K562 (cell line): ENCODE data around the gene OOSP2. TPM values are rescaled to one million over a fixed set of nuclear protein-coding genes. Genes with fewer than 3 reads are reported as not detected.

Source experiments
- ATAC-seq: fragments of 200-7000 bp; cut with Tn5 transposase; 3 replicates; pipeline ENCODE4 v1.9.1; 2020; ENCODE audit warnings: moderate library complexity
- BruUV-seq: library from RNA; stranded (reverse); fragments of 400-500 nt; replicated peaks from 2 replicates; lab custom pipeline; 2021; lab: Mats Ljungman, UMichigan
- CTCF ChIA-PET: fragments of 300-600 bp; formaldehyde crosslinking; extraction: SDS; loops from one replicate; lab custom pipeline; 2021; ENCODE audit warnings: low intra/inter-chr PET ratio; lab: Yijun Ruan, JAX
- POLR2A ChIA-PET: fragments of 300-600, 350-650 bp; sonication (Branson Sonifier 250); formaldehyde crosslinking; extraction: SDS; loops from one replicate; lab custom pipeline; 2021; ENCODE audit warnings: antibody characterized with exemption, inconsistent platforms; lab: Yijun Ruan, JAX
- DNase-seq, 4 experiments: peaks; one replicate each; pipeline versions ENCODE4 v3.0.0 to v3.0.0-alpha.2; 2011 to 2018; ENCODE audit warnings: low spot score in 3 of 4, mixed read lengths in 3 of 4; ENCODE audit errors: extremely low read depth in 1 of 4
- FAIRE-seq: peaks from 2 replicates; lab custom pipeline; 2011; peaks lifted over from hg19 to GRCh38; lab: Jason Lieb, UNC
- H2AFZ ChIP-seq: 2 replicates; pipeline ENCODE4 v1.6.0; 2011; ENCODE audit warnings: low read depth, low read length, control low read depth, inconsistent platforms
- H3K27ac ChIP-seq: fragments of 200-600 bp; 3 replicates; pipeline ENCODE4 v1.8.0; 2011; ENCODE audit warnings: low read depth, mild to moderate bottlenecking, control low read depth, inconsistent platforms, low read length, moderate library complexity, mixed read lengths; ENCODE audit errors: extremely low read depth
- H3K27me3 ChIP-seq, 2 experiments: fragments of 300-600 bp in 1 of 2; 2 replicates in 1 of 2; 3 replicates in 1 of 2; pipeline versions ENCODE4 v1.6.0 to v1.8.0; 2011; ENCODE audit warnings: inconsistent platforms in 2 of 2, low read length in 2 of 2, mild to moderate bottlenecking in 1 of 2, mixed read lengths in 1 of 2, moderate library complexity in 1 of 2; ENCODE audit not compliant: control insufficient read depth in 2 of 2, insufficient read depth in 2 of 2
- H3K36me3 ChIP-seq: fragments of 300-600 bp; 3 replicates; pipeline ENCODE4 v1.8.0; 2011; ENCODE audit warnings: mild to moderate bottlenecking, low read length, inconsistent platforms; ENCODE audit not compliant: control insufficient read depth, insufficient read depth
- H3K4me1 ChIP-seq, 2 experiments: fragments of 200-600 bp in 1 of 2; replicated peaks in 1 of 2; 2 replicates in 1 of 2; 3 replicates in 1 of 2; pipeline versions ENCODE4 v1.5.1 to v1.8.0; 2011; ENCODE audit warnings: inconsistent platforms in 2 of 2, low read length in 2 of 2, mild to moderate bottlenecking in 1 of 2, mixed read lengths in 1 of 2, moderate library complexity in 1 of 2; ENCODE audit not compliant: control insufficient read depth in 2 of 2, insufficient read depth in 2 of 2
- H3K4me2 ChIP-seq: 2 replicates; pipeline ENCODE4 v1.6.1; 2011; ENCODE audit warnings: low read length, control low read depth, inconsistent platforms, mixed read lengths; ENCODE audit not compliant: insufficient read depth
- H3K4me3 ChIP-seq: fragments of 200-600 bp; sonication (generic), shearing (Covaris generic); 2 replicates; pipeline ENCODE4 v1.5.1; 2016; ENCODE audit warnings: control low read depth, inconsistent platforms
- H3K79me2 ChIP-seq: fragments of 200-600 bp; 3 replicates; pipeline ENCODE4 v1.8.0; 2011; ENCODE audit warnings: low read length, inconsistent platforms; ENCODE audit not compliant: control insufficient read depth, insufficient read depth
- H3K9ac ChIP-seq, 2 experiments: 2 replicates each; pipeline versions ENCODE4 v1.6.0 to v1.6.1; 2011; ENCODE audit warnings: low read depth in 2 of 2, low read length in 2 of 2, control low read depth in 1 of 2, inconsistent platforms in 1 of 2, mild to moderate bottlenecking in 1 of 2, mixed read lengths in 1 of 2; ENCODE audit not compliant: insufficient read depth in 1 of 2
- H3K9me1 ChIP-seq: one replicate; pipeline ENCODE4 v1.6.0; 2011; ENCODE audit warnings: inconsistent platforms, mild to moderate bottlenecking, low read length, moderate library complexity; ENCODE audit not compliant: control insufficient read depth, insufficient read depth
- H3K9me3 ChIP-seq: replicated peaks from 2 replicates; pipeline ENCODE4 v1.5.1; 2011; ENCODE audit warnings: low read depth, low read length, inconsistent platforms; ENCODE audit not compliant: control insufficient read depth, insufficient read depth
- H4K20me1 ChIP-seq: replicated peaks from 2 replicates; pipeline ENCODE4 v1.6.1; 2011; ENCODE audit warnings: low read length, inconsistent platforms, mixed read lengths; ENCODE audit not compliant: control insufficient read depth, insufficient read depth
- ATF3 ChIP-seq, 2 experiments: fragments of 450-650 bp in 1 of 2; sonication (generic) in 1 of 2; formaldehyde crosslinking in 1 of 2; IDR thresholded peaks in 1 of 2; conservative IDR thresholded peaks in 1 of 2; 2 replicates each; pipeline versions ENCODE4 v1.6.1 to v1.8.1; 2016 to 2023; ENCODE audit warnings: mild to moderate bottlenecking in 2 of 2, moderate library complexity in 2 of 2, inconsistent platforms in 1 of 2, missing genetic modification reagents in 1 of 2
- C11orf30 ChIP-seq: fragments of 450-650 bp; IDR thresholded peaks from 2 replicates; pipeline ENCODE4 v1.6.1; 2016; ENCODE audit warnings: low read depth, mild to moderate bottlenecking
- CCNT2 ChIP-seq: IDR thresholded peaks from 2 replicates; pipeline ENCODE4 v1.6.1; 2011; ENCODE audit warnings: borderline replicate concordance, low read depth, mild to moderate bottlenecking, moderate library complexity, mixed read lengths, low read length; ENCODE audit not compliant: insufficient read length; ENCODE audit errors: extremely low read depth
- FOXA1 ChIP-seq: fragments of 450-650 bp; IDR thresholded peaks from 2 replicates; pipeline ENCODE4 v1.6.1; 2016; ENCODE audit warnings: mild to moderate bottlenecking, borderline replicate concordance
- GABPA ChIP-seq: fragments of 200-800 bp; sonication (Bioruptor generic); conservative IDR thresholded peaks from 2 replicates; pipeline ENCODE4 v1.6.1; 2016; ENCODE audit warnings: low read depth, missing genetic modification characterization, missing compliant biosample characterization
- GABPB1 ChIP-seq: sonication (generic); formaldehyde crosslinking; IDR thresholded peaks from 2 replicates; pipeline ENCODE4 v1.8.0; 2022; ENCODE audit warnings: mild to moderate bottlenecking, missing genetic modification reagents
- MEIS2 ChIP-seq: fragments of 450-650 bp; IDR thresholded peaks from 2 replicates; pipeline ENCODE4 v1.6.1; 2014; ENCODE audit warnings: mild to moderate bottlenecking; ENCODE audit not compliant: partially characterized antibody
- NR2C1 ChIP-seq, 2 experiments: fragments of 450-650 bp; IDR thresholded peaks; 2 replicates each; pipeline ENCODE4 v1.6.1; 2017; ENCODE audit warnings: mild to moderate bottlenecking in 2 of 2, antibody characterized with exemption in 1 of 2, inconsistent platforms in 1 of 2, missing compliant biosample characterization in 1 of 2, missing genetic modification characterization in 1 of 2
- PURB ChIP-seq: sonication (generic); formaldehyde crosslinking; IDR thresholded peaks from 2 replicates; pipeline ENCODE4 v1.9.0; 2021; ENCODE audit warnings: low read depth, mild to moderate bottlenecking, missing genetic modification reagents
- RBM22 ChIP-seq: fragments of 200-400 bp; formaldehyde crosslinking; IDR thresholded peaks from 2 replicates; pipeline ENCODE4 v1.6.1; 2018; ENCODE audit warnings: low read length, low read depth; ENCODE audit not compliant: poor library complexity, severe bottlenecking
- SOX6 ChIP-seq: fragments of 450-650 bp; IDR thresholded peaks from 2 replicates; pipeline ENCODE4 v1.6.1; 2014; ENCODE audit warnings: mild to moderate bottlenecking
- THRA ChIP-seq: fragments of 450-650 bp; IDR thresholded peaks from 2 replicates; pipeline ENCODE4 v1.6.1; 2017; ENCODE audit warnings: mild to moderate bottlenecking, moderate library complexity
- ZNF766 ChIP-seq: fragments of 200-800 bp; sonication (Bioruptor generic); conservative IDR thresholded peaks from 2 replicates; pipeline ENCODE4 v1.6.1; 2016; ENCODE audit warnings: missing genetic modification characterization, missing compliant biosample characterization
- ZNF79 ChIP-seq: fragments of 250-450 bp; sonication (Bioruptor Pico); IDR thresholded peaks from 2 replicates; pipeline ENCODE4 v1.4.0; 2020; ENCODE audit warnings: low read depth, mild to moderate bottlenecking, moderate library complexity
- WGBS: fragments of 100-300 bp; shearing (Covaris generic); methylation state at CpG from one replicate; pipeline ENCODE4 v1.1.6; 2016; ENCODE audit warnings: low coverage, mixed read lengths; ENCODE audit not compliant: insufficient coverage; ENCODE audit errors: missing lambda C conversion rate; 5-methylcytosine and 5-hydroxymethylcytosine counted together
- in situ Hi-C: fragments of 300-500 bp; cut with MboI; formaldehyde crosslinking; loops from 4 replicates; pipeline ENCODE4 v1.15.0; 2018; ENCODE audit warnings: inconsistent platforms, mixed read lengths
- intact Hi-C: fragments of 100-400 bp; cut with micrococcal nuclease; formaldehyde crosslinking; loops from 2 replicates; pipeline ENCODE4 v1.14.2; 2022
- polyA plus RNA-seq, 8 experiments: library from polyadenylated mRNA; depleted of rRNA in 4 of 8; stranded (reverse) in 5 of 8; unstranded in 3 of 8; fragments of >200 nt; fragmentation: Nextera tagmentation in 2 of 8; fragmentation: Illumina TruSeq in 1 of 8; extraction: Ambion mirVana in 2 of 8; extraction: Trizol in 1 of 8; gene quantifications; 2 replicates each; pipeline versions ENCODE4 v1.2.1 to v1.2.3, GENCODE V29; 2011 to 2014; ENCODE audit warnings: inconsistent platforms in 1 of 8, missing spikeins in 1 of 8
- total RNA-seq, 7 experiments: library from RNA; depleted of rRNA in 6 of 7; stranded (reverse); fragments of >200 nt in 6 of 7; fragmentation: Illumina TruSeq in 2 of 7; extraction: Trizol in 2 of 7; gene quantifications; 2 replicates each; pipeline versions ENCODE4 v1.2.1 to v1.2.3, GENCODE V29; 2011 to 2021; ENCODE audit warnings: low replicate concordance in 1 of 7
- TF ChIP-seq, protein P1 (sequence below): fragments of 250-450 bp; sonication (Bioruptor Pico); IDR thresholded peaks from 2 replicates; pipeline ENCODE4 v1.6.1; 2021; ENCODE audit warnings: mild to moderate bottlenecking

The OOSP2 gene
- total and polyA plus RNA-seq, 9 of the 15 experiments (the other 6 are each of a cell fraction or from before 2014, with no cell fraction given): 0.14 to 1.5 (median 0.32) TPM; not detected in 4

- TF ChIP-seq THRA (no peak), GABPB1 (no peak)
These were observed 55.4 kb downstream of the OOSP2 start (continued) for GRCh38 chr11:60095477-60096120.

DNA sequence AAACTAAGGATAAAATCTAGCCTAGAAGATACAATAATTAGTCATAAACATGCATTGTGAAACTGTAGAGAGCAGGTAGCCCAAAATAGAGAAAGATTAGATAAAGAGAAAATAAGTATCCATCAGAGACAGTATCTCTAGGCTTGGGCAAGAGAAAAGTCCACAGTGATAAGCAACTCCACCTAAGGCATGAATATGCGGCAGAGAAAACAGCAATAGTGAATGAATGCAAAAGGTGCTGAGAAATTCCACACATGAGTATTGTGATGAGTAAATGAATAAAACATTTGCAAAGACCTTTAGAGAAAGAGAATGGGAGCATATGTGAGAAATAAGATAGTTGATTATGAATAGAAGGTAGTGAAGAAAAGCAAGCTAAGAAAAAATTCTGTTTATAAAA, 57.0 kb downstream of the OOSP2 start:
- ATAC-seq (no peak), FAIRE-seq (no peak)
- ChIA-PET CTCF (no interaction called here), POLR2A (interaction anchor here (1.0 kb wide), 1 partner anchor 12 kb away, joined by 3 read pairs; no protein-coding TSS in a partner anchor)
- H3K9ac ChIP-seq: no peak overlapping the region
- intact Hi-C loops (no loop called here), in situ Hi-C loops (no loop called here)
- no peaks in the 10 kb centered on the region for H3K79me2 ChIP-seq
- H3K27ac ChIP-seq: no peak overlapping the region
- H3K27me3 ChIP-seq: no peaks in the 10 kb centered on the region
- H3K4me3 ChIP-seq: no peak overlapping the region
- 68% methylated on average over 1 of the region's 1 CpG for WGBS
- H3K9me1 ChIP-seq: no peaks in the 10 kb centered on the region
- no peak overlapping the region for H3K4me2 ChIP-seq
- no peaks in the 10 kb centered on the region for H4K20me1 ChIP-seq
- BruUV-seq: no TSS peak
- 0 out of 2 replicates have a peak, but pooled peaks cover 8% of the 10 kb centered on the region for H3K9me3 ChIP-seq
- H3K36me3 ChIP-seq: no peaks in the 10 kb centered on the region; the same call in 2 of the 3 replicates
- TF ChIP-seq ZNF766 (CRISPR knock-in tag) (no peak), SOX6 (no peak), GABPA (tag) (no peak), CCNT2 (no peak), PURB (CRISPR knock-in tag) (no peak), MEIS2 (no peak), ZNF79 (CRISPR knock-in tag) (no peak), FOXA1 (no peak), NR2C1 (IDR thresholded peaks at IDR 0.05) (no peak), NR2C1 (tag; IDR thresholded peaks at IDR 0.05) (no peak), RBM22 (no peak), ATF3 (IDR thresholded peaks at IDR 0.05) (no peak), ATF3 (CRISPR knock-in tag; conservative IDR thresholded peaks at IDR 0.05) (no peak), C11orf30 (no peak)
- TF ChIP-seq, protein P1, sequence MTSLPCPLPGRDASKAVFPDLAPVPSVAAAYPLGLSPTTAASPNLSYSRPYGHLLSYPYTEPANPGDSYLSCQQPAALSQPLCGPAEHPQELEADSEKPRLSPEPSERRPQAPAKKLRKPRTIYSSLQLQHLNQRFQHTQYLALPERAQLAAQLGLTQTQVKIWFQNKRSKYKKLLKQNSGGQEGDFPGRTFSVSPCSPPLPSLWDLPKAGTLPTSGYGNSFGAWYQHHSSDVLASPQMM (CRISPR knock-in tag): no peak
- TF ChIP-seq, all 486 proteins: peak for 0
- no peak for DNase-seq
- Histone ChIP-seq H2AFZ (no peak overlapping the region), H3K4me1 (no peaks in the 10 kb centered on the region; a peak in 2 of 5 replicates)
